Sigmoid colon (tissue), 4 donors: ENCODE measurements around the gene FER1L5.

Experiments used
- CTCF ChIP-seq, 4 experiments: fragments of 450-650 bp in 3 of 4; fragments of 200-600 bp in 1 of 4; IDR thresholded peaks; one replicate each; pipeline ENCODE4 v1.5.1; 2016 to 2019; ENCODE audit warnings: antibody characterized with exemption in 4 of 4, mild to moderate bottlenecking in 3 of 4, moderate library complexity in 2 of 4
- POLR2AphosphoS5 ChIP-seq, 4 donors: sonication (generic); formaldehyde crosslinking; IDR thresholded peaks; one replicate each; pipeline ENCODE4 v1.6.1; 2017; ENCODE audit warnings: antibody characterized with exemption in 4 of 4

- TF ChIP-seq CTCF (IDR thresholded peaks at IDR 0.05) (no peak), POLR2AphosphoS5 (IDR thresholded peaks at IDR 0.05) (no peak)
Observed at GRCh38 chr2:96663177-96663576, 20.6 kb downstream of the FER1L5 start.
